ENCODE results near the gene SETD1B.

Gene SETD1B

GRCh38 chr12:121795034-121795968, 8.5 kb upstream of the SETD1B start:
- DNase-seq (ENCODE audit: low read depth) = peak; percentile 66

- no peak for DNase-seq (ENCODE audit: low read depth)
Observed at GRCh38 chr12:121796855-121797751, 6.7 kb upstream of the SETD1B start.

- no peak for DNase-seq (ENCODE audit: low read depth)
Observed at GRCh38 chr12:121797937-121798786, 5.6 kb upstream of the SETD1B start.

- no peak for DNase-seq (ENCODE audit: low read depth)
Observed at GRCh38 chr12:121798787-121799155, 5.0 kb upstream of the SETD1B start.

- peak; percentile 46 for DNase-seq (ENCODE audit: low read depth)
Observed at GRCh38 chr12:121799156-121799841, 4.5 kb upstream of the SETD1B start.

DNA sequence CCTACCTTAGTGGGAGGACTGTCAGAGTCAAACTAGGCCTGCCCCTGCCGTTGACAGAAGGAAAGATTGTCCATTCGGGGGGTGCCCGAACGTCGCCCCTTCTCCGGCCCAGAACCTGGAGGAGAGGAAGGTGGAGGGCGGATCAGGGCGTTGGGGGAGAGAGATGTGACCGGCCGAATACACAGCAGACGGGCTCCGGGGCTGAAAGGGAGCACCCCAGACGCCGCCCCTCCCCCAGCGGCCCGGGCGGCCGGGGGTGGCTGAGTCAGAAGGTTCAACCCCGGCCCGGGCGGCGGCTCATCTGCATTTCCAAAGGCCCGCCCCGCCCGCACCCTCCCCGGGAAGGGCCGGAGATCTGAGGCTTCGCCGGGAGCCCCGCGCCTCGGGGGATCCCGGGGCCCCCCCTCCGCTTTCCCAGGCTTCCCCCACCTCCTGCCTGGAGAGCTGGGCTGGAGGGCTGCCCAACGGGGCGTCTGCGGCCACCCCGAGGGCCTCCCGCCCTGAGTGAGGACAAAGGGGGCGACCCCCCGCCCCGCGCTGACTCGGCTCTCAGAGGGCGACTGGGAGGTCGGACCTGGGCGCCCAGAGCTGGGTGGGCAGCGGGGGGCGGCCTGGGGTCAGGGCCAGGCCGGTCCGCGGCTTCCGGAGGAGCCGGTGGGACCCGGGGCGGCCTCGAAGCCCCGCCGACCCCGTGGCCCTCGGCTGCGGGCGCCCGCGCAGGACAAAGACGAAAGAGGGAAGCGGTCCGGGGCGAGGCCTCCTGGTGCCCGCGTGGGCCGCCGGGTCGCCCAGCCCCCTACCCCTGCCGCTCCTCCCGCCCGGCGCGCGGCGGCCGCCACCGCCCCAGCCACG, 3.7 kb upstream of the SETD1B start:
- DNase-seq (ENCODE audit: low read depth) = peak; percentile 69

DNA sequence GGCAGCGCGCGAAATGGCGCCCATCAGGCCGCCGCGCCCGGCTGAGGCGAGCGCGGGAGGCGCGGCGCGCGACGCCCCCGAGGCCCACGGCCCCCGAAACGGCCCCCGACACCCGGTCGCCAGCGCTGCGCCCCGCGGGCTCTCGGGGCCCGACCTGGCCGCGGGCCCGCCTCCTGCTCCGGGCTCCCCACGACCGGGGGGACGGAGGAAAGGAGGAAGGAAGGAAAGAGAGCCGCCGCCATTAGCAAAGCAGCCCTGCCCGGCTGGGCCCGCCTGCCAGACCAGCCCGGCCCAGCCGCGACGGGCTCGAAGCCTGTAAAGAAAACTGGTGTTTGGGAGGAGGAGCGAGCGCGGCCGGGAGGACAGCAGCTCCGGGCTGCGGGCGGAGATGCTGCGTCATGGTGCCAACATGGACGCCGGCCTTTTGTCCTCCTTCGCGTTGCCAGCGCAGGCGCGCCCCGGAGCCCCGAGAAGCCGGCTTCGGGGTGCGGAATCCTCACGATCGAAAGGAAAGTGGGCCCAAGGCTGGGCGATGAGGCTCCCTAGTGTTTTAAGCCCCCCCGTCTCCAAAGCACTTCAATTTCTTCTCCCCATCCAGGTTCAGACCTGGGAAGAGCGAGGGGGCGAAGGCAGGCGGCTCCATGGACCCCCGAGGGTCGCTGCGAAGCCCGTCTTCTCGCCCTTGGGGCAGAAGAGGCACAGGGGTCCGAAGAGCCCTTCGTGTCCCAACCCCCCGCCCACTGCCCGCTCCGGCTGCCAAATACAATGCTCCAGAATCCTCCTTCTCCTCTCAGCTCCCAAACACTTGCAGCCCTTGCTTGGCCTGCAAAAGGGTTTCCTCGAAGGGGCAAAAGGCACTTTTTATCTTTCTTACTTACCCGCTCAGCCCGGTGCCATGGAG, 2.9 kb upstream of the SETD1B start:
- peak; percentile 60 for DNase-seq (ENCODE audit: low read depth)

GRCh38 chr12:121801595-121802484, 2.0 kb upstream of the SETD1B start:
- DNase-seq (ENCODE audit: low read depth) = peak; percentile 26

- no peak for DNase-seq (ENCODE audit: low read depth)
Observed at GRCh38 chr12:121802485-121802842, 1.3 kb upstream of the SETD1B start.

DNA sequence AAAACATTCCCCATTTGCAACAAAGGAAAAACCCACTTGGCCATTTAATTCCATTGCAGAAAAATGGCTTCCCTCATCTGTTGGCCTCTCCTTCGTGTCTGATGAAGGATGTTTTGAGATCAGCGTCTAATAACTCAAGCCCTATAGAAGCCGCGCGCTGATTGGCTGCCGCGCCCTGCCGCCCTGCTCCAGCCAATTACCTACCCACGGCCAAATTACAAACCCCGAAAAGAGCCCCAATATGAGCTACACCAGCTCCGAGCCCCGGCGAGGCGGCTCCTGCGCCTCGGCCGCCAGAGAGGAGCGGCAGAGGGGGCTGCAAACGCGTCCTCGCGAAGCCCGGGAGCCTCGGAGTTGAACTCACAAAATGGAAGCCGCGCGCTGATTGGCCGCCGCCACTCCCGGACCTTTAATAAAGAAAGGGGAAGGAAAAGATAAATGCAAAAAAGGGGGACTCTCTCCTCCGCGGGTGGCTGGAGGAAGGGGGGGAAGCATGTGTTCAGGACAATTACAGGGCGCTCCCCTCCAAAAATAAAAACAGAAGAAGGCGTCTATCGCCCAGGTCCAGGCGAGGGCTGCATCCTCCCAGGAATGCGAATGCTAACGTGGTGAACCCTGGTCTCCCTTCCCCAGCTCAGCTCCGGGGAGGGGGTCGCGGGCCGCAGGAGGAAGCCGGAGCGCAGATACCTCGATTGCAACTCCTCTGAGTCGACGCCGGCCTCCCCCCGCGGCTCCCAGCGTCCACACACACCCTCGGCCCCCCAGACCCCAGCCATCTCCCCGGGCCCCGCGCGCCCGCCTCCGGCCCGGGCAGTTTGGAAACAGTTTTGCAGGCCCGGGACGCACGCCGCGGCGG, 738 bp upstream of the SETD1B start:
- DNase-seq (ENCODE audit: low read depth) = peak; percentile 76

DNA sequence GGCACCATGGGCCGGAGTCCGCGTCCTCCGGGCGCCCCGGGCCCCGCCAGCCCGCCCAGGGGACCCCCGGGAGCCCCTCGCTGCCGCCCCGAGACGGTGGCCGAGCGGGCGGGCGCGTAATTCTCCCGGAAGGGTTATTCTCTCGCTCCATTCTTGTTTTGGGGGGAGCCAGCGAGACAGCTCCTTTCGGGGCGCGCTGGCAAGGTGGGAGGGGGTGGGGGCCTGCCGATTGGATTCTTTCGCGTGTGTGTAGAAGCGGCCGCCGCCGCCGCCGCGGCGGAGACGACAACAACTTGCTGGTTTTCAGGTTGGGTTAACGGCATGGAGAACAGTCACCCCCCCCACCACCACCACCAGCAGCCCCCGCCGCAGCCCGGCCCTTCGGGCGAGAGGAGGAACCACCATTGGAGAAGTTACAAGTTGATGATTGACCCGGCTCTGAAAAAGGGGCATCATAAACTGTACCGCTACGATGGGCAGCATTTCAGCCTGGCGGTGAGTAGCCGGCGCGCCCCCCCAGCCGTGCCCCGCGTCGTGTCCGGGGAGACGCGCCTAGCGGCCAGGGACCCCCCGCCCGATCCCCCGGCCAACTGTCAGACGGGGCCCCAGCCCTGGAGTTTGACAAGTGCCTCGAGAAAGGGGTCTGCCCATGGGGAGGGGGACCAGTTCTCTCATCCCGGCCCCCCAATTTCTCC, 755 bp downstream of the SETD1B start:
- peak; percentile 60 for DNase-seq (ENCODE audit: low read depth)

DNA sequence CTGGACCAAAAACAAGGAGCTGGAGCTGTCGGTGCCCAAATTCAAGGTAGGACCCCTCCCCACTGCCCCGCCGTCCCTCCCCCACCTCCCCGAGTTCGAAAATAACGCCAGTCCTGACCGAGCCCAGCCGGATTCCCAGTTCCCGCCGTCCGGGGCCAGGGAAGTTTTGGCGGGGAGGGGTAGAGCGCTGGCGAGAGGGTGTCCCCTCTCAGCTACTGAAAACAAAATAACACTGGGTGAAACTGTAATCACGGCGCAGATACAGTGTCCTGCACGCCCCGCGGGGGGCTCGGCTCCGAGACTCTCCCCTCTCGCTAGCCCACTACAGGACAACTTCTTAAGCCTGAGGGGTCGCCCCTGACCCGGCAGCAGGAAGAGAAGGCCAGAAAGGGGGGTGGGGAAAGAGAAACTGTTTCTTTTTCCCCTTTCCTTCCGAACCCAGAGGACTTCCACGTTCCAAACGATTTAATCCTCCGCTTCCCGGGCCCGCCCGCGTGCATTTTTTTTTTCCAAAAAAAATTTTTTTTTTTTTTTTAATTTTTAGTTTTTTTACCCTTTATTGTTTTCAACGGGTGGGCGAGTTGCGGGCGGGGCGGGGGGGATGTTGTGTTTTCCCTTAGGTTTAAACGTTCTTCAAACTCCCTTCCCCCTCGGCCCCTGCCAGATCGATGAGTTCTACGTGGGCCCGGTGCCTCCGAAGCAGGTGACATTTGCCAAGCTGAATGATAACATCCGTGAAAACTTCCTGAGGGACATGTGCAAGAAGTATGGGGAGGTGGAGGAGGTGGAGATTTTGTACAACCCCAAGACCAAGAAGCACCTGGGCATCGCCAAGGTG, 1.6 kb downstream of the SETD1B start:
- DNase-seq (ENCODE audit: low read depth) = no peak

DNA sequence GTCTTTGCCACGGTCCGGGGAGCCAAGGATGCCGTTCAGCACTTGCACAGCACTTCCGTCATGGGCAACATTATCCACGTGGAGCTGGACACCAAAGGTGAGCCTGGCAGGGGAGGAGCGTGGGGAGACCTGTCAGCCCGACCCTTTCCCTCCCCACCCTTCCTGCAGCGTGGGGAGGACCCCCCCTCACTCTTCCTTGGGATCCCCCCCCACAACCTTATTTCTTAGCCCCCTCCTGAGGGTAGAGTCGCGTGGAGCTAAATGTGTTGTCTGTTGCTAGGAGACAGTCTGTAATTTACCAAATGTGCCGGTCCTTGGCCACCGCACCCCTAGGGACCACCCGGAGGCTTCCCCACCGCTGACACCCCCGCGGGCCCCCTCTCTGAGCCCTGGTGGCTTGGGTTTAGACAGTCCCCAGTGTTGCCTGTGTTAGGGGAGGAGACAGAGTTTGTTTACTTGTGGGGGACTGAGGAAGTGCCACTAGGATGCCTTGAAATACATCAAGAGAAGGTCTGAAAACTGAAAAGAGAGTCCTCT, 2.3 kb downstream of the SETD1B start:
- no peak for DNase-seq (ENCODE audit: low read depth)

GRCh38 chr12:121806546-121807423, 3.0 kb downstream of the SETD1B start:
- DNase-seq (ENCODE audit: low read depth) = no peak
